H7 (cell line): ENCODE data around the gene COBL. TPM values are rescaled to one million over a fixed set of nuclear protein-coding genes. Genes with fewer than 3 reads are reported as not detected.
A peak's percentile ranks its signal among the peaks of the same experiment; 100 is the strongest.

Experiments
- DNase-seq: peaks from one replicate; pipeline ENCODE4 v3.0.0; 2012
- H3K27me3 ChIP-seq: 2 replicates; pipeline ENCODE4 v1.6.0; 2011; ENCODE audit warnings: mild to moderate bottlenecking, low read length; ENCODE audit not compliant: control insufficient read depth, insufficient read depth
- H3K36me3 ChIP-seq: replicated peaks from 2 replicates; pipeline ENCODE4 v1.5.1; 2011; ENCODE audit warnings: low read length; ENCODE audit not compliant: control insufficient read depth, insufficient read depth
- H3K4me3 ChIP-seq: 2 replicates; pipeline ENCODE4 v1.5.1; 2011; ENCODE audit warnings: low read depth, mild to moderate bottlenecking, control low read depth, low read length, moderate library complexity; ENCODE audit not compliant: insufficient read depth
- total RNA-seq: library from RNA; depleted of rRNA; stranded (reverse); fragments of >200 nt; shearing (Covaris generic); gene quantifications from 2 replicates; pipeline ENCODE4 v1.2.3, GENCODE V29; 2014

The COBL gene
- total RNA-seq, 1 experiment from 2014 or later = 4.6 TPM

GRCh38 chr7:50988988-50989387 lies 327.6 kb downstream of the COBL start:
- H3K36me3 ChIP-seq = no peaks in the 10 kb centered on the region
- no peak overlapping the region for H3K4me3 ChIP-seq
- DNase-seq = no peak
- no peaks in the 10 kb centered on the region for H3K27me3 ChIP-seq

GRCh38 chr7:50988465-50988864 lies 328.1 kb downstream of the COBL start:
- no peaks in the 10 kb centered on the region for H3K36me3 ChIP-seq
- DNase-seq = no peak
- no peak overlapping the region for H3K4me3 ChIP-seq
- H3K27me3 ChIP-seq = no peaks in the 10 kb centered on the region

GRCh38 chr7:50985096-50985495 lies 331.5 kb downstream of the COBL start:
- no peaks in the 10 kb centered on the region for H3K27me3 ChIP-seq
- H3K4me3 ChIP-seq = no peak overlapping the region
- DNase-seq = no peak
- no peaks in the 10 kb centered on the region for H3K36me3 ChIP-seq

GRCh38 chr7:50983850-50984249 lies 332.8 kb downstream of the COBL start:
- Histone ChIP-seq H3K27me3 (no peaks in the 10 kb centered on the region), H3K36me3 (no peaks in the 10 kb centered on the region), H3K4me3 (no peak overlapping the region)
- DNase-seq = no peak

GRCh38 chr7:50982626-50983025 lies 334.0 kb downstream of the COBL start:
- DNase-seq = no peak
- H3K36me3 ChIP-seq = no peaks in the 10 kb centered on the region
- H3K4me3 ChIP-seq = no peak overlapping the region
- H3K27me3 ChIP-seq = no peaks in the 10 kb centered on the region

GRCh38 chr7:50981743-50982142 lies 334.9 kb downstream of the COBL start:
- Histone ChIP-seq H3K27me3 (no peaks in the 10 kb centered on the region), H3K36me3 (no peaks in the 10 kb centered on the region), H3K4me3 (no peak overlapping the region)
- DNase-seq = no peak

- Histone ChIP-seq H3K27me3 (no peaks in the 10 kb centered on the region), H3K4me3 (no peak overlapping the region), H3K36me3 (no peaks in the 10 kb centered on the region)
- DNase-seq = no peak
These were observed 336.2 kb downstream of the COBL start for GRCh38 chr7:50980411-50980810.

GRCh38 chr7:50978633-50979215 lies 337.9 kb downstream of the COBL start:
- Histone ChIP-seq H3K27me3 (no peaks in the 10 kb centered on the region), H3K4me3 (no peak overlapping the region), H3K36me3 (no peaks in the 10 kb centered on the region)
- DNase-seq = peak; percentile 64

GRCh38 chr7:50977421-50977820 lies 339.2 kb downstream of the COBL start:
- DNase-seq = no peak
- Histone ChIP-seq H3K4me3 (no peak overlapping the region), H3K27me3 (no peaks in the 10 kb centered on the region), H3K36me3 (no peaks in the 10 kb centered on the region)

GRCh38 chr7:50976064-50976463 lies 340.5 kb downstream of the COBL start:
- DNase-seq = no peak
- Histone ChIP-seq H3K27me3 (no peaks in the 10 kb centered on the region), H3K36me3 (no peaks in the 10 kb centered on the region), H3K4me3 (no peak overlapping the region)

GRCh38 chr7:50974240-50974639 lies 342.4 kb downstream of the COBL start:
- no peaks in the 10 kb centered on the region for H3K27me3 ChIP-seq
- DNase-seq = no peak

GRCh38 chr7:50973814-50974213 lies 342.8 kb downstream of the COBL start:
- Histone ChIP-seq H3K27me3 (no peaks in the 10 kb centered on the region), H3K4me3 (no peak overlapping the region), H3K36me3 (no peaks in the 10 kb centered on the region)
- no peak for DNase-seq

More at GRCh38 chr7:50974240-50974639, 342.4 kb downstream of the COBL start:
- H3K36me3 ChIP-seq = no peaks in the 10 kb centered on the region
- H3K4me3 ChIP-seq = no peak overlapping the region

- Histone ChIP-seq H3K27me3 (no peaks in the 10 kb centered on the region), H3K36me3 (no peaks in the 10 kb centered on the region), H3K4me3 (no peak overlapping the region)
- DNase-seq = no peak
These were observed 346.5 kb downstream of the COBL start for GRCh38 chr7:50970092-50970491.
